Ramos (cell line): ENCODE results near the gene THEMIS2.

ENCODE experiments used
- in situ Hi-C: fragments of 300-500 bp; cut with MboI; formaldehyde crosslinking; loops from one replicate; pipeline ENCODE4 v1.14.3; 2022; ENCODE audit warnings: low sequenced_read_pairs; ENCODE audit not compliant: unreplicated experiment

THEMIS2 gene

DNA sequence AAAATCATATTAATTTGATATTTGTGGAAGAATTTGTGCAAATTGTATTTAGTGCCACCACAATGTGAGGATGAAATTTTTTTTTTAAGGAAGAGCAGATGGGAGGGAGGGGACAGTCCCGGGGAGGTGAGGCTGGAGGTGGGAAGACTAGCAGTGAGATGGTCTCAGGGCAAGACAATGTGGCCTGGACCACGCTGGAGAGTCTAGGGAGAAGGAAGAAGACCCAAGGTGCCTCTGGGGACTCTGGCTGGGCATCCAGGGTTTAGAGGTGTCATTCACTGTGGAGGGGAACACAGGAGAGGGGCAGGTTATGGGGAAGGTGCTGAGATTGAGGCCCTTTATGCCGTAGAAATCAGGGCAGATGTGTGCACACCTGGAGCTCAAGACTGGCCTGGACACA, 10.3 kb upstream of the THEMIS2 start:
- in situ Hi-C loops = loop anchor here (5.0 to 25.0 kb wide), 2 partner anchors 105 to 350 kb away; no protein-coding TSS in a partner anchor

DNA sequence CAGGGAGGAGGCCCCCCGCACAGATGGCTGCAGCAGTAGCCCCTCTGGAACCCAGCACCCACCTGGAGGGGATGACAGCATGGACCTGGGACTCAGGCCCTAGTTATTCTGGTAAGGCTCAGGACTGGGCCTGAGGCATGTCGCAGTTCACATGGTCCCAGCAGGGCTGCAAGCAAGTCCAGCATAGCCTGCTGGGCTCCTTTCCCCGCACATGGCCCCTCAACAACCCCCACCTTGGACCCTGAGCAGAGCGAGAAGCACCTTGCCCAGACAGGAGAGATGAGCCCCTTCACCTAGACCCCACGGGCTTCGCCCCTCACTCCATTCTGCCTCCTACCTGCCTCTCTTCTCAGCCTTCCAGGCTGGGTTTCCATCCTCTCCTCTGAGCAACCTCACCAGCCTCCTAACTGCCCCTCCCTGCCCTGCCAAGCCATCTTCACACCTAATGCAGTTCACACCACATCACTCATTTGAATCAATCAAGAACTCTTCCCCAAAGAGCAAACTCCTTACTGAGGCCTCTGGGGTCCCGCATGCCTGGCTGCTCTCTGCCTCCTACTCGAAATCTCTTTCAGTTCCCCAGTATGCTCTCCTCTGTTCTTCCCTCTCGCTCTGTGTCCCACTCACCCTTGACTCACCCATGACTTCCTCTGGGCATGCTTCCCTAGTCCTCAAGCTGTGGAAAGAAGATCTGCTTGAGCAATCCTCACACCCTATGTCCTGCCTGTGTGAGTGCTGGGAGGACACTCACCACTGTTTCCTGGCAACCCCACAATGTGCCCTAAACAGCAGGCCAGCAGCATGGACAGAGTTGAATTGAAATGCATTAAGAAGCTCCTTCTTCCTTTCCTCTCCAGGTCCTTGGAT, 9.4 kb upstream of the THEMIS2 start:
- in situ Hi-C loops = loop anchor here (5.0 to 25.0 kb wide), 2 partner anchors 104 to 349 kb away; no protein-coding TSS in a partner anchor

DNA sequence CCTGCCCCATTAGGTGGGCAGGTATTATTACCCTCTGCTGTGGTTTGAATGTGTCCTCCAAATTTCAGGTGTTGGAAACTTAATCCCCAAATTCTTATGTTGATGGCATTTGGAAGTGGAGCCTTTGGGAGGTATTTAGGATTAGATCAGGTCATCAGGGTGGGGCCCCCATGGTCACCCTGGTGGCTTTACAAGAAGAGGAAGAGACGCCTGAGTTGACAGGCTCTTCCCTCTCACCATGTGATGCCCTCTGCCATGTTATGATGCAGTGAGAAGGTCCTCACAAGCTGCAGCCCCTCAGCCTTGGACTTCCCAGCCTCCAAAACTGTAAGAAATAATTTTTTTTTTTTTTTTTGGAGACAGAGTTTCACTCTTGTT, 8.8 kb upstream of the THEMIS2 start:
- in situ Hi-C loops = loop anchor here (5.0 to 25.0 kb wide), 2 partner anchors 104 to 349 kb away; no protein-coding TSS in a partner anchor

DNA sequence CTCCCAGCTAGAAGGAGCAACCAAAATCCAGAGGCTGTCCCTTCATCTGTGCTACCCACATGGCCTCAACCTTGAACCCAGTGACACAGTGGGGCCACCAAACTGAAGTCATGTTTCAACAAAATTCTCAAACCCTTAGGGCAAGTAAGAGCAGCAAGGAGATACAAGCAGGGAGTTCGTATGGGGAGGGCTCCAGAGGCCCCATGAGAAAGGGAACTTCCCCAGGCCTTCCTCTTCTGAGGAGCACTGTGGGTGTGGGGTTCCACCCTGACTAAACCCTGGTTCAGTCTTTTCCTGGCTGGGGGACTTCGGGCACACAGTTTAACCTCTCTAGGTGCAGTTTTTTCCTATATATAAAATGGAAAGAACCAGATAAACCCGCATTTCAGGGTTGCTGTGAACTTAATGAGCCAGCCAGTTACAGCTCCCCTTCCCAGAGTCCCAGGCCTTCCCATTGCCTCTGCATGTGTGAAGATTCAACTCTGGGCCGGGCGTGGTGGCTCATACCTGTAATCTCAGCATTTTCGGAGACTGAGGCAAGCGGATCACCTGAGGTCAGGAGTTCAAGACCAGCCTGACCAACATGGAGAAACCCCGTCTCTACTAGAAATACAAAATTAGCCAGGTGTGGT, 8.0 kb upstream of the THEMIS2 start:
- in situ Hi-C loops = loop anchor here (5.0 to 25.0 kb wide), 2 partner anchors 103 to 348 kb away; no protein-coding TSS in a partner anchor

DNA sequence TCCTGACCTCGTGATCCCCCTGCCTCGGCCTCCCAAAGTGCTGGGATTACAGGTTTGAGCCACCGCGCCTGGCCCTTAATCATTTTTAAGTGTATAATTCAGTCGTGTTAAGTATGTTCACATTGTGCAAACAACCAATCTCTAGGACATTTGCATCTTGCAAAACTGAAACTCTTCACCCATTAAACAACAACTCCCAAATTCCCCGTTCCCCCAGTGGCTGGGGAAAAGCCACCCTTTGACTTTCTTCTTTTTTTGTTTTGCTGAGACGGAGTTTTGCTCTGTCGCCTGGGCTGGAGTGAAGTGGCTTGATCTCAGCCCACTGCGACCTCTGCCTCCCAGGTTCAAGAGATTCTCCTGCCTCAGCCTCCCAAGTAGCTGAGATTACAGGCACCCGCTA, 6.5 kb upstream of the THEMIS2 start:
- in situ Hi-C loops = loop anchor here (25.0 kb wide), 1 partner anchor 346 kb away; no protein-coding TSS in a partner anchor

DNA sequence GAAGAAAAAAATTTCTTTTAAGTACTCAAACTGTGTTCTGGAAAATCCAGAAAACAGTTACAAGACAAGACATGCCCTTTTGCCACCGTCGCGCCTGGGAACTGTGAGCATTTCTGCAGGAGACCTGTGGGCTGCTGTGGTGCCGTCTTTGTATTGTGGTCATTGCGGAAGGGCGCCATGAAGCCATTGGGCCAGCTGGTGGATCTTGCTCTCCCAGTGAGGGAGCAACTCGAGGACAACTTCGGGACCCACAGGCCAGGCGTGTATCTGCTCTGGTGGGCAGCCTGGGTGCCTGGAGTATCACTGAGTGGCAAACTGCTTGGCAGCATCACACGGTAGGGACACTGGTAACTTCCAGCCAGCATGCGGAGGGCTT, 3.8 kb upstream of the THEMIS2 start:
- in situ Hi-C loops = loop anchor here (25.0 kb wide), 1 partner anchor 344 kb away; no protein-coding TSS in a partner anchor

DNA sequence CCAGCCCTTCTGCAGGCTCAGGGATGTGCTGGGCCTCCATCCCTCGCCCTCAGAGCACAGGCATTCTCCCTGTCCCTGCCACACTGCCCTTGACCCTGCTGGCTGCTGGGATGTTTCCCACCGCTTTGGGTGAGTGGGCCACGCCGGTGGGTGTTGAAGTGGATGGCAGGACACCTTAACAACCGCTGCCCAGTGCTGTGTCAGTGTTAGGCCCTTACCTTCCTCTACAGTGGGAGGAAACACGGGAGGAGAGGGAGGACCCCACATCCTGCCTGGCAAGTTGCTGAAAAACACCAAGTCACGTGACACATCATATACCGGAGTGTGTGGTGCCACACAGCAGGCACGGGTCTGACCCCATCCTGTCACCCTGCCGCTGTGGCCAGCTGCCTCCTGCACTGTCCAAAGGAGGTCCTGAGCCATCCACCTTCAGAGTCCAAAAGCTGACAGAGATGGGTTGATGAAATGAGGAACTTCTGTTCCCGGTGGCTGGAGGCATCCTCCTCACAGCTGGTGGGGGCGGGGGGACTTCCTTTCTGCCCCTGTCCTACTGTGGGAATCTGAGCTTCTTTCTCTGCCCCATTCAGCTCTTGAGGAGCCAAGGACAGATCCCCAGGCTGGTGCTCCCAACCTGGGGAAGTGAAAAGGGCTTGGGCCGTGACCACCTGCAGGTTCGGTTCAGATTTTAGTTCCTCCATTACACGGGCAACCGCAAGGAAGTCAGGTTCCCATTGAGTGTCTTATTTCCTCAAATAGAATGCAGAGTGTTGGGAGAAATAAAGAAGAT, 3.2 kb upstream of the THEMIS2 start:
- in situ Hi-C loops = loop anchor here (25.0 kb wide), 1 partner anchor 343 kb away; no protein-coding TSS in a partner anchor

DNA sequence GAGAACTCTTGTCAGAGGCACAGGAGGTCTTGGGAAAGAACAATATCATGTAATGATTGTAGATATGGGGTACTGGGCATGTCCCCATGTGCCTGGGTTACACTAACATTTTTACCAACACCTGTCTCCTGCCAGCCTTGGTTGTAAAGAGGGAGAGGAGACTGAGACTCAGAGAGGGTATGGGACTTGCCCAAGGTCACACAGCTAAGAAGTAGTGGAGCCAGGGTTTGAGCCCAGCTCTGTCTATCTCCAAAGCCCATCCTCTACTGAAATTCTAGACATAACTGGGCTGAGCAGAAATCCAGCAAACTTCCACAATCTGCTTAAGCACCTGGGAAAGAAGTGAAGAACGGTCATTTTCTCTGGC, 2.6 kb upstream of the THEMIS2 start:
- in situ Hi-C loops = loop anchor here (25.0 kb wide), 1 partner anchor 343 kb away; no protein-coding TSS in a partner anchor

DNA sequence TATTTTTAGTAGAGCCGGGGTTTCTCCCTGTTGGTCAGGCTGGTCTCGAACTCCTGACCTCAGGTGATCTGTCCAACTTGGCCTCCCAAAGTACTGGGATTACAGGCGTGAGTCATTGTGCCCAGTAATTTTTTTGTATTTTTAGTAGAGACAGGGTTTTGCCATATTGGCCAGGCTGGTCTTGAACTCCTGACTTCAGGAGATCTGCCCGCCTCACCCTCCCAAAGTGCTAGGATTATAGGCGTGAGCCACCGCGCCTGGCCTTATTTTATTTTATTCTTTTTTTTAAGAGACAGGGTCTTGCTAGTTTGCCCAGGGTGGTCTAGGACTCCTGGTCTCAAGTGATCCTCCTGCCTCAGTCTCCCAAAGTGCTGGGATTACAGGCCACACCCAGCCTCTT, 1.3 kb upstream of the THEMIS2 start:
- in situ Hi-C loops = loop anchor here (25.0 kb wide), 1 partner anchor 341 kb away; no protein-coding TSS in a partner anchor

DNA sequence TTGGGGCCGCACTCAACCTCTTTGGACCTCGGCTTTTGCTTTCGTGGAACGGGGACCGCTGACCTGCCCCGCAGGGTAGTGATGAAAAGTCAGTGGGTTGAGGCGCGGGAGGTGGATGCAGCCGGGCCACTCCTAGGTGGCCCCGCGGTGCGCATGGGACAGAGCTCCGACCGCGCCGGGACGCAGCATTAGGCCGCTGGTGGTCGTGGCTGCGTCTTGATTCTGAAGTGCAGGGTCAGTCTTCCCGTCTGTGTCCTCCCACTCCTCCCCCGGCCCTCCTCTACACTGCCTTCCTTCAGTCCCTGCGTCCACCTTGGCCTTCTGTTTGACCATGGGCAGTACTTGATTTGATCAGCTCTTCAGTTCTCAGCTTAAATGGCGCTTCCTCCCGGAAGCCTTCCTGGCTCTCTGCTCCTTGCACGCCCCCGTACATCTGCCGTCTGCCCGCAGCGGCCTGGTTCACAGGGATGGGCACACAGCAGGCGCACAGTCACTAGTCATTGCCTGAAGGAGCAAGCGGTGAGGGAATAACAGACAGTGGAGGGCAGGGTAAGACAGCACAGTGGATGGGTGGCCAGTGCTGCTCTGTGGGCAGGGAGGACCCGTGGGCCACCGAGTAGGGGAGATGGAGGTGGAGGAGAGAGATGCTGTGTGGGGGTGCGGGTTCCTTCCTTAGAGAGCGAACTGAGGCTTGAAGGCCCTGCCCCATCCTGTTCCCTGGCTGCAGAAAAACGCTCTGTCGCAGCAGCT, 633 bp downstream of the THEMIS2 start:
- in situ Hi-C loops = loop anchor here (25.0 kb wide), 1 partner anchor 339 kb away; no protein-coding TSS in a partner anchor

DNA sequence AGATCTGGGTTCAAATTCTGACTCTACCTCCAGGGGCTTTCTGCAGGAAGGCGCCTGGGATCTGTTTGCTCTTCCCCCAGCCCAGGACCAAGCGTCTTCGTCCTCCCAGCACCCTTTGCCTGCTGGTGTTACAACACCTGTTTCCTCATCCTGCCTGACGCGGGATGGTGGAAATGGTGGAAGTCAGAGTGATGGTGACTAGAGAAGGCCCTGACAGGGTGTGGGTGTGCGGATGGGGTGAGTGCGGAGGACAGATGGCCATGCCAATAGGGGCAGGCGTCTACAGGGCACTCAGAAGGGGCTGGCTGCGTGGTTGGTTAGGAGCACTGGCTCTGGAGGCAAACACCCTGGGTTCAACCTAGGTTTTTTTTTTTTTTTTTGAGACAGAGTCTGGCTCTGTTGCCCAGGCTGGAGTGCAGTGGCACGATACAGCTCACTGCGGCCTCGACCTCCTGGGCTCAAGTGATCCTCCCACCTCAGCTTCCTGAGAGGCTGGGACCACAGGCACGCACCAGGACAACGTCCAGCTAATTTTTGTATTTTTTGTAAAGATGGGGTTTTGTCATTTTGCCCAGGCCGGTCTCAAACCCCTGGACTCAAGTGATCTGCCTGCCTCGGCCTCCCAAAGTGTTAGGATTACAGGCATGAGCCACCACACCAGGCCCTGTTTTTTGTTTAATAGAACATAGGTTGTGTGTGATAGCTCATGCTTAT, 1.5 kb downstream of the THEMIS2 start:
- in situ Hi-C loops = loop anchor here (25.0 kb wide), 1 partner anchor 338 kb away; no protein-coding TSS in a partner anchor

DNA sequence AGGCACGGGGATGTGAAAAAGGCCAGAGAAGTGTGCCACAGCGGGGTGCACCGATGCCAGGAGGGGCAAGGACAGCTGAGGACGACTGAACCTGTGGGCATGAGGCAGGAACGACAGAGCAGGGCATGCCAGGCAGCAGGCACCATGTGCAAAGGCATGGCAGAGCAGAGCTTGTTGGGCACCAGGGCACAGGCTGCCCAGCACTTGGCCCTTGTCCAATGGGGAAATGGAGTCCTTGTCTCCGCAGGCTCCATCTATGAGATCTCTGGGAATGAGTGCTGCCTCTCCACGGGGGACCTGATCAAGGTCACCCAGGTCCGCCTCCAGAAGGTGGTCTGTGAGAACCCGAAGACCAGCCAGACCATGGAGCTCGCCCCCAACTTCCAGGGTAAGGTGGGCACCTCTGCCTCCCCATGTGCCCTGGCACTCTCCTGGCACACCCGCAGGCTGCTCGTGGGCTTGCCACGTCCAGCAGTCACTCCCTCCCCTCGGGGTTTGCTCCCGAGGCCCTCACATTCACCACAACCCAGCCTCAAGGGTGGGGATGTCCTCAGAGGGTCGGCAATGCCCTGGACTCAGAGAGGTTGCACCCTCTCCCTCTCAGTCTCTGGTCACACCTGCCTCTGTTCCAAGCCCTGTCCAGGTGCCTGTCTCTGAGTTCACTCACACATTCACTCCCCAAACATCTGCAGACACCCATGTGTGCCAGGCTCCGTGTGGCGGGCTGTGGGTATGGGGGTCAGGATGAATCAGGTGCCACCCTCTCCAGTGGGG, 4.2 kb downstream of the THEMIS2 start:
- in situ Hi-C loops = no loop called here

DNA sequence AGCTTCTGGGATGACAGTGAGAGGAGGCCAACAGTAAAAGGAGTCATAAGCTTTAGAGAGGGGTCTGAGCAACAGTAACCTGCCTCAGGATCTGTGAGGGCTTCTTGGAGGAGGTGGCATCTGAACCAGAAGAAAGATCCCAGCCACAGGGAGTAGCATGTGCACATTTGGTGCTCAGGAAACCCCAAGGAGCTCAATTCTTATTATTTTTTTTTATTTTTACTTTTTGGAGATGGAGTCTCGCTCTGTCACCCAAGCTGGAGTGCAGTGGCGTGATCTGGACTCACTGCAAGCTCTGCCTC, 4.7 kb downstream of the THEMIS2 start:
- in situ Hi-C loops = no loop called here

DNA sequence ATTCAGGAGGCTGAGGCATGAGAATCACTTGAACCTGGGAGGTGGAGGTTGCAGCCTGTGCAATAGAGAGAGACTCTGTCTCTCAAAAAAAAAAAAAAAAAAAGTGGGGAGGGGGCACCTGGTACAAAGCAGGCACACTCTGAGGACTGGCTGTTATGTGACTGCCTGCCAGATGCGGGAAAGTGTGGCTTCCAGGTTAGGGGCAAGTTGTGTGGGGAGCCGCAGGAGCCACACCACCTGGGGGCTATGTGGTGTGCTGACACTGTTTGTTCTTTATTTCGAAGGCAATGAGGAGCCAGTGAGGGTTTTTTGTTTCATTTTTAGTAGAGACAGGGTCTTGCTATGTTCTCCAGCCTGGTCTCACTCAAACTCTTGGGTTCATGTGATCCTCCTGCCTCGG, 5.7 kb downstream of the THEMIS2 start:
- in situ Hi-C loops = no loop called here

DNA sequence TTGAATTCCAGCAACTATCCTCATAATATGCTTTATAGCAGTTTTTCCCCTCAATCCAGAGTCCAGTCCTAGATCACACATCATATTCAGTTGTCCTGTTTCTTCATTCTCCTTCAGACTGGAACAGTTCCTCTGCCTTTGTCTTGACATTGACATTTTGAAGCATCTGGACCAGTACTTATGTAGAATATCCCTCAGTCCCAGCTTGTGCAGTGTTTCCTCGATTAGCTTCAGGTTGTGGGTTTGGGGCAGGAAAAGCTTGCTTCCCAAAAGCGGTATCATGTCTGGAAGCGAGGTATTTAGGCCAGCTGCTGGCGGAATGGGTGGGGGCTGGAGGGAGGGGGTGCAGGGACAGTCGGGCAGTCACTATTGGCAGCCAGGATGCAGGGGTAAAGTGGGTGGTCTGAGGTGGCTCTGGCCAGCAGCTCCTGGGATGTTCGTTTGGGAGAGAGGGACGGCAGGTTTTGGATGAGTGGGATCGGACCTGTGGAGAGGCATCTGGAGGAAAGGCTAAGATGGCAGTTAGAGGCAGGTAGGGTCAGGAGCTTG, 6.5 kb downstream of the THEMIS2 start:
- in situ Hi-C loops = no loop called here

DNA sequence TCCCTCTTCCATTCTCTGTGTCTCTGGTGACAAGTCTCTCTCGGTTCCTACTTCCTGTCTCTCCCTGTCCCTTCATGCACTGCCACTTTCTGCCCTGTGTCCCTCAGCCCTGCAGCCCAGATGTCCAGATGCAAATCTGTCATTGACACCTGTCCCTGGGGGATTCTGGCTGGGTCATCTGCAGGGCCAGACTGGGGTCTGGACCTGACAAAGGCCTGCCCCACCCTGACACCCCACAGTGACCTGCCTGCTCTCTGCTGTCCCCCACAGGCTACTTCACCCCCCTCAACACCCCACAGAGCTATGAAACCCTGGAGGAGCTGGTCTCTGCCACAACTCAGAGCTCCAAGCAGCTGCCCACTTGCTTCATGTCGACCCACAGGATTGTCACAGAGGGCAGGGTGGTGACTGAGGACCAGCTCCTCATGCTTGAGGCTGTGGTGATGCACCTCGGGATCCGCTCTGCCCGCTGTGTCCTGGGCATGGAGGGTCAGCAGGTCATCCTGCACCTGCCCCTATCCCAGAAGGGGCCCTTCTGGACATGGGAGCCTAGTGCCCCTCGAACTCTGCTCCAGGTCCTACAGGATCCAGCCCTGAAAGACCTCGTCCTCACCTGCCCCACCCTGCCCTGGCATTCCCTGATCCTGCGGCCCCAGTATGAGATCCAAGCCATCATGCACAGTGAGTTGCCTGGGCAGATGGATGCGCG, 7.2 kb downstream of the THEMIS2 start:
- in situ Hi-C loops = no loop called here

DNA sequence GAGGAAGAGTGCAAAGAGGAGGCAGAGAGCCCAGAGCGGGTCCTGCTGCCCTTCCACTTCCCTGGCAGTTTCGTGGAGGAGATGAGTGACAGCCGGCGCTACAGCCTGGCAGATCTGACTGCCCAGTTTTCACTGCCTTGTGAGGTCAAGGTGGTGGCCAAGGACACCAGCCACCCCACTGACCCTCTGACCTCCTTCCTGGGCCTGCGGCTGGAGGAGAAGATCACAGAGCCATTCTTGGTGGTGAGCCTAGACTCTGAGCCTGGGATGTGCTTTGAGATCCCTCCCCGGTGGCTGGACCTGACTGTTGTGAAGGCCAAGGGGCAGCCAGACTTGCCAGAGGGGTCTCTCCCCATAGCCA, 10.2 kb downstream of the THEMIS2 start:
- in situ Hi-C loops = no loop called here

DNA sequence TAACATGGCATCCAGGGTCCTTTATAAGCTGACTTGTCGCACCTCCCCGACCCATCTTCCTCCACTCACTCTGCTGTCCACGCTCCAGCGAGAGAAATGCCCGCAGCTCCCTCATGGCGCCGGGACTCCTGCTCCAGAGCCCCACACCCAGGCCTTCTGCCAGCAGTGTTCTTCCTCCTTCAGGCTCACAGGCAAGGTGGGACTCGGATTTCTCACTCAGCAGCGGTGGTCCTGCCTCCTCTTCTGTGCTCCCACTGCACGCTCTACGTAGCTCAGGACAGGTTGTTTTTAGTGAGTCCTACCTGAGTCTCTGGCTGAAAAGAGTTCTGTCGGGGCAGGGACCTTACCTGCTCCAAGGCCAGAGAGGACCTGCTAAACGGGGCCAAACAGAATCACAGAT, 11.2 kb downstream of the THEMIS2 start:
- in situ Hi-C loops = no loop called here
